HCT116 (cell line): ENCODE data around the gene ACACA.
"Not testable (repeated sequence)": the region's sequence is repeated elsewhere in the genome, so short reads cannot be mapped to it uniquely, and the experiment has no call there.

Source experiments
- CEBPB ChIP-seq: IDR thresholded peaks from 2 replicates; pipeline ENCODE4 v1.6.1; 2012; ENCODE audit warnings: low read depth
- EZH2 ChIP-seq: fragments of 200-600 bp; sonication (generic); IDR thresholded peaks from 2 replicates; pipeline ENCODE4 v1.6.1; 2017; ENCODE audit warnings: antibody characterized with exemption, mixed run types
- EZH2phosphoT487 ChIP-seq: fragments of 200-600 bp; IDR thresholded peaks from 2 replicates; pipeline ENCODE4 v1.6.1; 2018; ENCODE audit warnings: antibody characterized with exemption, borderline replicate concordance
- JUND ChIP-seq: IDR thresholded peaks from 2 replicates; pipeline ENCODE4 v1.6.1; 2012
- POLR2AphosphoS5 ChIP-seq: IDR thresholded peaks from 2 replicates; pipeline ENCODE4 v1.6.1; 2011; ENCODE audit warnings: mild to moderate bottlenecking, low read depth, low read length, moderate library complexity
- RAD21 ChIP-seq: IDR thresholded peaks from 2 replicates; pipeline ENCODE4 v1.6.1; 2012; ENCODE audit warnings: low read depth, mild to moderate bottlenecking
- SP1 ChIP-seq: IDR thresholded peaks from 2 replicates; pipeline ENCODE4 v1.6.1; 2012; ENCODE audit warnings: low read depth
- ZNF274 ChIP-seq: fragments of 200-500 bp; sonication (Bioruptor generic); IDR thresholded peaks from 2 replicates; pipeline ENCODE4 v1.6.1; 2014; ENCODE audit warnings: mild to moderate bottlenecking, low read depth, low read length, inconsistent platforms
- TF ChIP-seq, protein P1 (sequence below), 3 experiments: fragments of 200-600 bp in 1 of 3; sonication (generic) in 1 of 3; IDR thresholded peaks in 2 of 3; conservative IDR thresholded peaks in 1 of 3; 2 replicates each; pipeline ENCODE4 v1.5.1; 2012 to 2017; ENCODE audit warnings: low read depth in 2 of 3, low read length in 2 of 3, antibody characterized with exemption in 1 of 3, borderline replicate concordance in 1 of 3, control low read depth in 1 of 3, mild to moderate bottlenecking in 1 of 3, mixed read lengths in 1 of 3, mixed run types in 1 of 3, moderate library complexity in 1 of 3; ENCODE audit not compliant: insufficient read depth in 1 of 3
- TF ChIP-seq, protein P2 (sequence below): IDR thresholded peaks from 2 replicates; pipeline ENCODE4 v1.6.1; 2012; ENCODE audit warnings: low read depth
- TF ChIP-seq, protein P3 (sequence below): IDR thresholded peaks from 2 replicates; pipeline ENCODE4 v1.6.1; 2012
- TF ChIP-seq, protein P4 (sequence below): IDR thresholded peaks from 2 replicates; pipeline ENCODE4 v1.6.1; 2011; ENCODE audit warnings: mild to moderate bottlenecking, low read length, moderate library complexity; ENCODE audit not compliant: insufficient replicate concordance; ENCODE audit errors: extremely low read depth
- TF ChIP-seq, protein P5 (sequence below): IDR thresholded peaks from 2 replicates; pipeline ENCODE4 v1.6.1; 2012

DNA sequence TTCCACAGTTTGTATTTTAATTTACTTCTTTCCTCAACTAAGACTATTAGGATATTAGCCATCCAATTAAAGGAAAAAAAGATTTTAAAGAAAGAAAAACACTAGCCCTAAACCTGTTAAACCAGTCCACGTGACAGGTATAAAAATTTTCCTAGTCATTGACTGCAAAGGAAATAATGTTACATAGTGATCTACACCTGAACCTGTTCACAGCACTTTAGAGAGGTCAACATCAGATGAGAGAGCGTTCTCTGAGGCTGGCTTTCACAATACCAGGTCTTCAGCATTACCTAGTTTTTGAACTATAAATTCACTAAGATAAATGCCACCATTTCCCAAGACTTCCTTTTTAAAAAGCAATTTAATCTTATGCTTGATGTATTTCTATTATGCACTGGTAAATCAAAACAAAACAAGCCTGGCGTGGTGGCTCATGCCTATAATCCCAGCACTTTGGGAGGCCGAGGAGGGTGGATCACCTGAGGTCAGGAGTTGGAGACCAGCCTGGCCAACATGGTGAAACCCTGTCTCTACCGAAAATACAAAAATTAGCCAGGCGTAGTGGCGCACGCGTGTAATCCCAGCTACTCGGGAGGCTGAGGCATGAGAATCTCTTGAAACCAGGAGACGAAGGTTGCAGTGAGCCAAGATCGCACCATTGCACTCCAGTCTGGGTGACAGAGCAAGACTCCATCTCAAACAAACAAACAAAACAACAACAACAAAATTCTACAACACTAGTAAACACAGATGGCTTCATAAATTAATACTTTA, 49.7 kb downstream of the ACACA start:
- TF ChIP-seq EZH2, CEBPB, POLR2AphosphoS5, RAD21, JUND, SP1, ZNF274, EZH2phosphoT487: not testable (repeated sequence)
- TF ChIP-seq, protein P1, sequence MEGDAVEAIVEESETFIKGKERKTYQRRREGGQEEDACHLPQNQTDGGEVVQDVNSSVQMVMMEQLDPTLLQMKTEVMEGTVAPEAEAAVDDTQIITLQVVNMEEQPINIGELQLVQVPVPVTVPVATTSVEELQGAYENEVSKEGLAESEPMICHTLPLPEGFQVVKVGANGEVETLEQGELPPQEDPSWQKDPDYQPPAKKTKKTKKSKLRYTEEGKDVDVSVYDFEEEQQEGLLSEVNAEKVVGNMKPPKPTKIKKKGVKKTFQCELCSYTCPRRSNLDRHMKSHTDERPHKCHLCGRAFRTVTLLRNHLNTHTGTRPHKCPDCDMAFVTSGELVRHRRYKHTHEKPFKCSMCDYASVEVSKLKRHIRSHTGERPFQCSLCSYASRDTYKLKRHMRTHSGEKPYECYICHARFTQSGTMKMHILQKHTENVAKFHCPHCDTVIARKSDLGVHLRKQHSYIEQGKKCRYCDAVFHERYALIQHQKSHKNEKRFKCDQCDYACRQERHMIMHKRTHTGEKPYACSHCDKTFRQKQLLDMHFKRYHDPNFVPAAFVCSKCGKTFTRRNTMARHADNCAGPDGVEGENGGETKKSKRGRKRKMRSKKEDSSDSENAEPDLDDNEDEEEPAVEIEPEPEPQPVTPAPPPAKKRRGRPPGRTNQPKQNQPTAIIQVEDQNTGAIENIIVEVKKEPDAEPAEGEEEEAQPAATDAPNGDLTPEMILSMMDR (IDR thresholded peaks at IDR 0.05 in 2 of 3, conservative IDR thresholded peaks at IDR 0.05 in 1 of 3; ENCODE audit: borderline replicate concordance in 1 of 3, insufficient read depth in 1 of 3, low read depth in 2 of 3, low read length in 2 of 3) = not testable (repeated sequence)
- TF ChIP-seq, protein P2, sequence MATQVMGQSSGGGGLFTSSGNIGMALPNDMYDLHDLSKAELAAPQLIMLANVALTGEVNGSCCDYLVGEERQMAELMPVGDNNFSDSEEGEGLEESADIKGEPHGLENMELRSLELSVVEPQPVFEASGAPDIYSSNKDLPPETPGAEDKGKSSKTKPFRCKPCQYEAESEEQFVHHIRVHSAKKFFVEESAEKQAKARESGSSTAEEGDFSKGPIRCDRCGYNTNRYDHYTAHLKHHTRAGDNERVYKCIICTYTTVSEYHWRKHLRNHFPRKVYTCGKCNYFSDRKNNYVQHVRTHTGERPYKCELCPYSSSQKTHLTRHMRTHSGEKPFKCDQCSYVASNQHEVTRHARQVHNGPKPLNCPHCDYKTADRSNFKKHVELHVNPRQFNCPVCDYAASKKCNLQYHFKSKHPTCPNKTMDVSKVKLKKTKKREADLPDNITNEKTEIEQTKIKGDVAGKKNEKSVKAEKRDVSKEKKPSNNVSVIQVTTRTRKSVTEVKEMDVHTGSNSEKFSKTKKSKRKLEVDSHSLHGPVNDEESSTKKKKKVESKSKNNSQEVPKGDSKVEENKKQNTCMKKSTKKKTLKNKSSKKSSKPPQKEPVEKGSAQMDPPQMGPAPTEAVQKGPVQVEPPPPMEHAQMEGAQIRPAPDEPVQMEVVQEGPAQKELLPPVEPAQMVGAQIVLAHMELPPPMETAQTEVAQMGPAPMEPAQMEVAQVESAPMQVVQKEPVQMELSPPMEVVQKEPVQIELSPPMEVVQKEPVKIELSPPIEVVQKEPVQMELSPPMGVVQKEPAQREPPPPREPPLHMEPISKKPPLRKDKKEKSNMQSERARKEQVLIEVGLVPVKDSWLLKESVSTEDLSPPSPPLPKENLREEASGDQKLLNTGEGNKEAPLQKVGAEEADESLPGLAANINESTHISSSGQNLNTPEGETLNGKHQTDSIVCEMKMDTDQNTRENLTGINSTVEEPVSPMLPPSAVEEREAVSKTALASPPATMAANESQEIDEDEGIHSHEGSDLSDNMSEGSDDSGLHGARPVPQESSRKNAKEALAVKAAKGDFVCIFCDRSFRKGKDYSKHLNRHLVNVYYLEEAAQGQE = not testable (repeated sequence)
- TF ChIP-seq, protein P3, sequence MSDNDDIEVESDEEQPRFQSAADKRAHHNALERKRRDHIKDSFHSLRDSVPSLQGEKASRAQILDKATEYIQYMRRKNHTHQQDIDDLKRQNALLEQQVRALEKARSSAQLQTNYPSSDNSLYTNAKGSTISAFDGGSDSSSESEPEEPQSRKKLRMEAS = not testable (repeated sequence)
- TF ChIP-seq, protein P4, sequence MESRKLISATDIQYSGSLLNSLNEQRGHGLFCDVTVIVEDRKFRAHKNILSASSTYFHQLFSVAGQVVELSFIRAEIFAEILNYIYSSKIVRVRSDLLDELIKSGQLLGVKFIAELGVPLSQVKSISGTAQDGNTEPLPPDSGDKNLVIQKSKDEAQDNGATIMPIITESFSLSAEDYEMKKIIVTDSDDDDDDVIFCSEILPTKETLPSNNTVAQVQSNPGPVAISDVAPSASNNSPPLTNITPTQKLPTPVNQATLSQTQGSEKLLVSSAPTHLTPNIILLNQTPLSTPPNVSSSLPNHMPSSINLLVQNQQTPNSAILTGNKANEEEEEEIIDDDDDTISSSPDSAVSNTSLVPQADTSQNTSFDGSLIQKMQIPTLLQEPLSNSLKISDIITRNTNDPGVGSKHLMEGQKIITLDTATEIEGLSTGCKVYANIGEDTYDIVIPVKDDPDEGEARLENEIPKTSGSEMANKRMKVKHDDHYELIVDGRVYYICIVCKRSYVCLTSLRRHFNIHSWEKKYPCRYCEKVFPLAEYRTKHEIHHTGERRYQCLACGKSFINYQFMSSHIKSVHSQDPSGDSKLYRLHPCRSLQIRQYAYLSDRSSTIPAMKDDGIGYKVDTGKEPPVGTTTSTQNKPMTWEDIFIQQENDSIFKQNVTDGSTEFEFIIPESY = not testable (repeated sequence)
- TF ChIP-seq, protein P5, sequence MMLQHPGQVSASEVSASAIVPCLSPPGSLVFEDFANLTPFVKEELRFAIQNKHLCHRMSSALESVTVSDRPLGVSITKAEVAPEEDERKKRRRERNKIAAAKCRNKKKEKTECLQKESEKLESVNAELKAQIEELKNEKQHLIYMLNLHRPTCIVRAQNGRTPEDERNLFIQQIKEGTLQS = not testable (repeated sequence)
